Transverse colon (tissue), 4 donors: Measurements from ENCODE around the gene SOAT1. TPM values are rescaled to one million over a fixed set of nuclear protein-coding genes. Genes with fewer than 3 reads are reported as not detected.

ENCODE experiments used
- DNase-seq: peaks from one replicate; pipeline ENCODE4 v3.0.0-alpha.2; 2019
- H3K27ac ChIP-seq, 4 donors: fragments of 200-600 bp; sonication (generic); 2 replicates each; pipeline ENCODE4 v1.5.1; 2016 to 2018; ENCODE audit warnings: inconsistent platforms in 4 of 4
- H3K27me3 ChIP-seq: fragments of 200-600 bp; sonication (generic); 2 replicates; pipeline ENCODE4 v1.5.1; 2017; ENCODE audit warnings: inconsistent platforms
- H3K36me3 ChIP-seq, 4 donors: fragments of 200-600 bp; sonication (generic); 2 replicates each; pipeline ENCODE4 v1.5.1; 2017 to 2019; ENCODE audit warnings: inconsistent platforms in 4 of 4
- H3K4me1 ChIP-seq, 4 donors: fragments of 200-600 bp; sonication (generic); 2 replicates each; pipeline ENCODE4 v1.5.1; 2017 to 2020; ENCODE audit warnings: inconsistent platforms in 4 of 4
- H3K4me3 ChIP-seq, 4 donors: fragments of 200-600 bp; sonication (generic); 1 replicate in 1 of 4; 2 replicates in 3 of 4; pipeline versions ENCODE4 v1.5.1 to v1.6.1; 2017 to 2019; ENCODE audit warnings: inconsistent platforms in 4 of 4
- H3K9me3 ChIP-seq, 2 donors: fragments of 200-600 bp; sonication (generic); 2 replicates each; pipeline ENCODE4 v1.5.1; 2017 to 2019; ENCODE audit warnings: inconsistent platforms in 2 of 2
- EP300 ChIP-seq: sonication (generic); formaldehyde crosslinking; IDR thresholded peaks from one replicate; pipeline ENCODE4 v1.6.1; 2017; ENCODE audit warnings: antibody characterized with exemption, low read depth
- POLR2A ChIP-seq: fragments of 450-650 bp; IDR thresholded peaks from one replicate; pipeline ENCODE4 v1.6.1; 2016; ENCODE audit warnings: antibody characterized with exemption, mild to moderate bottlenecking, moderate library complexity
- POLR2AphosphoS5 ChIP-seq, 3 donors: sonication (generic); formaldehyde crosslinking; IDR thresholded peaks; one replicate each; pipeline ENCODE4 v1.6.1; 2016; ENCODE audit warnings: antibody characterized with exemption in 3 of 3
- WGBS, 2 donors: methylation state at CpG; one replicate each; pipeline ENCODE4 v1.1.5; 2018; ENCODE audit warnings: low coverage in 1 of 2; 5-methylcytosine and 5-hydroxymethylcytosine counted together
- in situ Hi-C, 4 donors: fragments of 200-750 bp; cut with MboI; loops; one replicate each; pipeline versions ENCODE4 v1.15.0 to v1.15.1; 2017; ENCODE audit warnings: low sequenced_read_pairs in 3 of 4, low pct_ligation_motif_present in 1 of 4, low pct_unique_long_range_greater_than_20kb in 1 of 4
- intact Hi-C: fragments of 100-400 bp; cut with DNase I; formaldehyde crosslinking; loops from one replicate; pipeline ENCODE4 v1.15.1; 2023; ENCODE audit warnings: low total_unique reads
- total RNA-seq, 4 donors: library from RNA; depleted of rRNA; stranded (reverse); fragments of >200 nt; gene quantifications; one replicate each; pipeline ENCODE4 v1.1.0, GENCODE V29; 2016
- TF ChIP-seq, protein P1 (sequence below), 5 experiments: fragments of 200-600 bp in 3 of 5; fragments of 450-650 bp in 2 of 5; sonication (generic) in 3 of 5; IDR thresholded peaks; 1 replicate in 2 of 5; 2 replicates in 3 of 5; pipeline ENCODE4 v1.5.1; 2016 to 2017; ENCODE audit warnings: antibody characterized with exemption in 5 of 5, inconsistent platforms in 3 of 5, mild to moderate bottlenecking in 2 of 5, moderate library complexity in 1 of 5

SOAT1 gene
- total RNA-seq, 4 donors from 2014 or later, result 4.0 to 13.9 (median 10.3) TPM

DNA sequence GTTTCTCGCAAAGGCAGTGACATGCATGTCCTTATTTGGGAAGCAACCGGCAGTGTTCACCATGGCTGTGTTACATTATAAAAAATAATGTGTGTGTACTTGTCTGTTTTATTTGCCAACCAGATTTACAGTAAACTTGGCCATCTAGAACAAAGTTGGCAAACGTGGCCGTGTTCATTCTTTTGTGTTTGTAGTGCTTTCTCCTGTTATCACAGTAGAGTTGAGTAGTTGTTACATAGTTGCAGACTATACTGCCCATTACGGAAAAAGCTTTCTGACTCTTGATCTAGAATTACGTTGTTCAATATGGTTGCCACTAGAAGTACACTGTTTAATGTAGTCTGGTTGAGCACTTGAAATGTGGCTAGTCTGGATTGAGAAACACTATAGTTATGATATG lies 19.4 kb downstream of the SOAT1 start:
- Histone ChIP-seq H3K4me3 (no peak overlapping the region), H3K36me3 (peaks cover 0 to 3% (median 1%) of the 10 kb centered on the region in 4 donors), H3K9me3 (no peaks in the 10 kb centered on the region), H3K27ac (no peak overlapping the region), H3K4me1 (no peaks in the 10 kb centered on the region), H3K27me3 (no peaks in the 10 kb centered on the region)
- intact Hi-C loops (no loop called here), in situ Hi-C loops (no loop called here)
- WGBS, 2 donors, result 90 to 91% methylated on average over 6 of the region's 6 CpGs
- TF ChIP-seq POLR2AphosphoS5 (IDR thresholded peaks at IDR 0.05) (no peak), POLR2A (no peak), EP300 (no peak)
- TF ChIP-seq, protein P1, sequence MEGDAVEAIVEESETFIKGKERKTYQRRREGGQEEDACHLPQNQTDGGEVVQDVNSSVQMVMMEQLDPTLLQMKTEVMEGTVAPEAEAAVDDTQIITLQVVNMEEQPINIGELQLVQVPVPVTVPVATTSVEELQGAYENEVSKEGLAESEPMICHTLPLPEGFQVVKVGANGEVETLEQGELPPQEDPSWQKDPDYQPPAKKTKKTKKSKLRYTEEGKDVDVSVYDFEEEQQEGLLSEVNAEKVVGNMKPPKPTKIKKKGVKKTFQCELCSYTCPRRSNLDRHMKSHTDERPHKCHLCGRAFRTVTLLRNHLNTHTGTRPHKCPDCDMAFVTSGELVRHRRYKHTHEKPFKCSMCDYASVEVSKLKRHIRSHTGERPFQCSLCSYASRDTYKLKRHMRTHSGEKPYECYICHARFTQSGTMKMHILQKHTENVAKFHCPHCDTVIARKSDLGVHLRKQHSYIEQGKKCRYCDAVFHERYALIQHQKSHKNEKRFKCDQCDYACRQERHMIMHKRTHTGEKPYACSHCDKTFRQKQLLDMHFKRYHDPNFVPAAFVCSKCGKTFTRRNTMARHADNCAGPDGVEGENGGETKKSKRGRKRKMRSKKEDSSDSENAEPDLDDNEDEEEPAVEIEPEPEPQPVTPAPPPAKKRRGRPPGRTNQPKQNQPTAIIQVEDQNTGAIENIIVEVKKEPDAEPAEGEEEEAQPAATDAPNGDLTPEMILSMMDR (IDR thresholded peaks at IDR 0.05), result no peak
- DNase-seq, result no peak

DNA sequence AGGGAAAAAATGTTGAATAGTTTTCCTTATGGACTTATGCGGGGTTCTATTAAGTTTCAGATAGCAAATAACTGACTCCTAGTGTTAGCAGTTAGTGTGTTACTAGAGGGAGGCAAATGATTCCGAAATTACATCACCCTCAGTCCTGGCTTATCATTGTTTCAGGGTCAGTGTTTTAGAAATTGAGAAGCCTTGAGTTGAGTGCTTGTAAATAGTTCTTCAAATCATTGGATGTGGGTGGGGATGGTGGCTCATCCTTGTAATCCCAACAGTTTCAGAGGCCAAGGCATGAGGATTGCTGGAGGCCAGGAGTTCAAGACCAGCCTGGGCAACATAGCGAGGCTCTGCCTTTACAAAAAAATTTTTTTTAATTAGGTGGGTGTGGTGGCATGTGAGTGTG lies 21.3 kb downstream of the SOAT1 start:
- WGBS, 2 donors, result 98 to 100% methylated on average over 2 to 3 of the region's 3 CpGs
- Histone ChIP-seq H3K4me3 (no peak overlapping the region), H3K9me3 (no peaks in the 10 kb centered on the region), H3K4me1 (no peaks in the 10 kb centered on the region), H3K27ac (no peak overlapping the region), H3K27me3 (no peaks in the 10 kb centered on the region), H3K36me3 (peaks cover 0 to 4% (median 1%) of the 10 kb centered on the region in 4 donors)
- DNase-seq, result no peak
- TF ChIP-seq POLR2A, result no peak
- no peak for TF ChIP-seq EP300
- TF ChIP-seq POLR2AphosphoS5 (IDR thresholded peaks at IDR 0.05), result no peak
- TF ChIP-seq, protein P1 (IDR thresholded peaks at IDR 0.05), result no peak
- intact Hi-C loops, result no loop called here
- in situ Hi-C loops, result no loop called here

DNA sequence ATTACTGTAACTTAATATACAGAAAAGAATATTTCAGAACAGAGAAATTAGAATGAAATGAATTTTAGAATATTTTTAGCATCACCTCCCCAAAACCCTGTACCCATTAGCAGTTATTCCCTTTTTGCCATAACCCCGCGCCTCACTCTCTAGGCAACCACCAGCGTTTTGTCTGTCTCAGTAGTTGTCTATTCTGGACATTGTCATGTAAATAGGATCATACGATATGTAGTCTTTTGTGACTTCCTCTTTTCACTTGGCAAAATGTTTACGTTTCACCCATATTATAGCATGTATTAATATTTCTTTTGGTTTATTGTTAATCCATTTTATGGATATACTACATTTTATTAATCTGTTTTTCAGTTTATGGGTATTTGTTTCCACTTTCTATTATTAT lies 24.9 kb downstream of the SOAT1 start:
- in situ Hi-C loops (no loop called here), intact Hi-C loops (no loop called here)
- Histone ChIP-seq H3K4me1 (peaks cover 0 to 17% (median 7%) of the 10 kb centered on the region in 4 donors), H3K9me3 (no peaks in the 10 kb centered on the region), H3K36me3 (peaks cover 0 to 8% (median 2%) of the 10 kb centered on the region in 4 donors), H3K27ac (no peak overlapping the region), H3K4me3 (no peak overlapping the region), H3K27me3 (no peaks in the 10 kb centered on the region)
- 79 to 82% methylated on average over 5 of the region's 5 CpGs for WGBS, 2 donors
- no peak for DNase-seq
- TF ChIP-seq POLR2A (no peak), POLR2AphosphoS5 (IDR thresholded peaks at IDR 0.05) (no peak), EP300 (no peak)
- TF ChIP-seq, protein P1 (IDR thresholded peaks at IDR 0.05), result no peak

DNA sequence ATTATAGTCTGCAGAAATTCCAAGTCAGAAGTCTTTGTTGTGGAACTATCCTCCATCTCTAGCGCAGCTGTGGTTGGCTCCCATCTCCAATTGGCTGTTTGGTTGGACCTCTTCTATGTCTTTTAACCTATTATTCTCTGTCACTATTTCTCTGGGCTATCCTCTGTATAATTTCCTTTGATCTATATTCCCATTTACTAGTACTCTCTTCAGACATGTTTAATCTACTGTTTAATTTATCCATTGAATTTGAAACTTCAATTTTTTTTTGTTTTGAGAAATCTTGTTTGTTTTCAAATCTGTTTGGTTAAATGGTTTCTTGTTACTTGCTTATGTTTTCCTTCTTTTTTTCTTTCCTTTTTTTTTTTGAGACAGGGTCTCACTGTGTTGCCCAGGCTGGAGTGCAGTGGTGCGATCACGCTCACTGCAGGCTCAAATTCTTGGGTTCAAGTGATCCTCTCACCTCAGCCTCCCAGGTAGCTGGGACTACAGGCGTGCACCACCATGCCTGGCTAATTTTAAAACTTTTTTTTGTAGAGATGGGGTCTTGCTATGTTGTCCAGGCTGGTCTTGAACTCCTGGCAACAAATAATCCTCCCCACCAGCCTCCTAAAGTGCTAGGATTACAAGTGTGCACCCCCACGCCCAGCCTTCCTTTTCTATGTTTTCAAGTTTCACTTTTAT lies 28.1 kb downstream of the SOAT1 start:
- DNase-seq, result no peak
- H3K27ac ChIP-seq, result no peak overlapping the region
- no peaks in the 10 kb centered on the region for H3K9me3 ChIP-seq
- intact Hi-C loops, result no loop called here
- no peak for TF ChIP-seq POLR2A
- TF ChIP-seq EP300, result no peak
- TF ChIP-seq, protein P1 (IDR thresholded peaks at IDR 0.05), result no peak
- TF ChIP-seq POLR2AphosphoS5 (IDR thresholded peaks at IDR 0.05), result no peak
- H3K4me1 ChIP-seq, result peaks cover 0 to 18% (median 8%) of the 10 kb centered on the region in 4 donors
- H3K4me3 ChIP-seq, result no peak overlapping the region
- in situ Hi-C loops, result no loop called here
- WGBS, 2 donors, result 94 to 96% methylated on average over 4 to 5 of the region's 5 CpGs
- H3K36me3 ChIP-seq, result peaks cover 0 to 8% (median 2%) of the 10 kb centered on the region in 4 donors
- no peaks in the 10 kb centered on the region for H3K27me3 ChIP-seq
